Endothelial cell of umbilical vein (primary cell): Measurements from ENCODE around the gene DUSP22.

ENCODE experiments used
- CTCF ChIP-seq, 2 donors: IDR thresholded peaks; 1 replicate in 1 of 2; 2 replicates in 1 of 2; pipeline ENCODE4 v1.5.1; 2011; ENCODE audit warnings: low read length in 2 of 2, mild to moderate bottlenecking in 2 of 2, moderate library complexity in 2 of 2, control low read depth in 1 of 2, inconsistent platforms in 1 of 2, low read depth in 1 of 2; ENCODE audit not compliant: insufficient read depth in 1 of 2; ENCODE audit errors: extremely low read depth in 1 of 2
- EZH2 ChIP-seq: IDR thresholded peaks from 2 replicates; pipeline ENCODE4 v1.6.1; 2012; ENCODE audit warnings: borderline replicate concordance, low read depth, mild to moderate bottlenecking, moderate library complexity, low read length, inconsistent platforms; ENCODE audit not compliant: severe bottlenecking
- FOS ChIP-seq: IDR thresholded peaks from 2 replicates; pipeline ENCODE4 v1.6.1; 2011; ENCODE audit warnings: mild to moderate bottlenecking, low read length, moderate library complexity, borderline replicate concordance; ENCODE audit not compliant: insufficient read depth
- POLR2A ChIP-seq: IDR thresholded peaks from 2 replicates; pipeline ENCODE4 v1.6.1; 2012; ENCODE audit warnings: low read depth, mild to moderate bottlenecking, control low read depth, low read length
- TF ChIP-seq, protein P1 (sequence below): IDR thresholded peaks from 2 replicates; pipeline ENCODE4 v1.6.1; 2011; ENCODE audit not compliant: insufficient read depth, insufficient read length

DNA sequence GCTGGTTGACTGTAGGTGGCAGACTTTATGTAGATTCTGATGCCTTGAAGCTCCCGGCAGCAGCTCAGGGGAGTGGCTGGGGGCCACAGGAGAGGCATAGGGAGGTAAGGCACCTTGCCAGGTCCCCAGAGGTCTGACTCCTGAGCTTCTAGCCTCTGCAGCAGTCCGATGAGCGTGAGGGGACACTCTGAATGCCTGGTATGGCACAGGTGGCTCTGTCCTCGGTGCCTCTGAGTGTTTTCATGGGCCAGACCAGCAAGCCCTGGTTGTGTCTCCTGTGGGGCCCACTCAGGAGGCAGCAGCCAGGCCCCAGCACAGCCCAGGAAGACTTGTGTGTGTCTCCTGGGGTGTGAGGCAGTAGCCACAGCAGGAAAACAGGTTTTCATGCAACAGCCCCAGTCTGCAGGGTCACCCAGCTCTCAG lies 59.6 kb downstream of the DUSP22 start:
- no peak for TF ChIP-seq CTCF (IDR thresholded peaks at IDR 0.05; ENCODE audit: extremely low read depth in 1 of 2, insufficient read depth in 1 of 2, low read depth in 1 of 2, low read length in 2 of 2)
- TF ChIP-seq EZH2 = no peak
- TF ChIP-seq FOS = no peak
- TF ChIP-seq POLR2A = no peak
- TF ChIP-seq, protein P1, sequence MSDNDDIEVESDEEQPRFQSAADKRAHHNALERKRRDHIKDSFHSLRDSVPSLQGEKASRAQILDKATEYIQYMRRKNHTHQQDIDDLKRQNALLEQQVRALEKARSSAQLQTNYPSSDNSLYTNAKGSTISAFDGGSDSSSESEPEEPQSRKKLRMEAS = no peak
